ENCODE measurements around the gene MBLAC1. TPM values are rescaled to one million over a fixed set of nuclear protein-coding genes. Genes with fewer than 3 reads are reported as not detected.

The MBLAC1 gene
- polyA plus RNA-seq, 1 donor, result 1.5 TPM

GRCh38 chr7:100098913-100099312, 27.9 kb upstream of the MBLAC1 start:
- DNase-seq, result no peak

GRCh38 chr7:100099452-100099851, 27.3 kb upstream of the MBLAC1 start:
- no peak for DNase-seq

- peak; percentile 97 for DNase-seq
Observed at GRCh38 chr7:100100420-100101015, 26.2 kb upstream of the MBLAC1 start.

- peak; percentile 98 for DNase-seq
Observed at GRCh38 chr7:100101016-100101862, 25.5 kb upstream of the MBLAC1 start, which contains the start of the genes AP4M1 and MCM7. AP4M1 (plus strand) TSS chr7:100101643; CDS start chr7:100101715, 72 bp downstream. MCM7 (minus strand) TSS chr7:100101397; CDS start chr7:100101294, 103 bp downstream.

GRCh38 chr7:100102950-100103840, 23.6 kb upstream of the MBLAC1 start:
- no peak for DNase-seq

GRCh38 chr7:100105534-100105933, 21.2 kb upstream of the MBLAC1 start:
- DNase-seq, result no peak

GRCh38 chr7:100106633-100107032, 20.1 kb upstream of the MBLAC1 start:
- DNase-seq, result no peak

- DNase-seq, result no peak
Observed at GRCh38 chr7:100107125-100107737, 19.5 kb upstream of the MBLAC1 start.

GRCh38 chr7:100107890-100108289, 18.9 kb upstream of the MBLAC1 start:
- no peak for DNase-seq

- DNase-seq, result no peak
Observed at GRCh38 chr7:100109521-100110163, 17.1 kb upstream of the MBLAC1 start.

GRCh38 chr7:100111156-100111555, 15.6 kb upstream of the MBLAC1 start:
- DNase-seq, result no peak

- DNase-seq, result no peak
Observed at GRCh38 chr7:100111914-100112313, 14.9 kb upstream of the MBLAC1 start.

- DNase-seq, result no peak
Observed at GRCh38 chr7:100115026-100115425, 11.7 kb upstream of the MBLAC1 start.

- no peak for DNase-seq
Observed at GRCh38 chr7:100118388-100119071, 8.2 kb upstream of the MBLAC1 start.

GRCh38 chr7:100119072-100119969, 7.4 kb upstream of the MBLAC1 start, which contains the start of the genes CNPY4 and TAF6:
CNPY4 (plus strand) TSS chr7:100119634; CDS start chr7:100119745, 111 bp downstream.
TAF6 (minus strand) TSS chr7:100119358; CDS start chr7:100114209, 5,149 bp downstream.
- peak; percentile 97 for DNase-seq

- peak; percentile 79 for DNase-seq
Observed at GRCh38 chr7:100119970-100120732, 6.6 kb upstream of the MBLAC1 start.

GRCh38 chr7:100120733-100121036, 6.1 kb upstream of the MBLAC1 start:
- no peak for DNase-seq

- DNase-seq, result no peak
Observed at GRCh38 chr7:100122067-100122466, 4.7 kb upstream of the MBLAC1 start.

- DNase-seq, result no peak
Observed at GRCh38 chr7:100122568-100122967, 4.2 kb upstream of the MBLAC1 start.
